Measurements from ENCODE around the gene PARVB.

PARVB gene

DNA sequence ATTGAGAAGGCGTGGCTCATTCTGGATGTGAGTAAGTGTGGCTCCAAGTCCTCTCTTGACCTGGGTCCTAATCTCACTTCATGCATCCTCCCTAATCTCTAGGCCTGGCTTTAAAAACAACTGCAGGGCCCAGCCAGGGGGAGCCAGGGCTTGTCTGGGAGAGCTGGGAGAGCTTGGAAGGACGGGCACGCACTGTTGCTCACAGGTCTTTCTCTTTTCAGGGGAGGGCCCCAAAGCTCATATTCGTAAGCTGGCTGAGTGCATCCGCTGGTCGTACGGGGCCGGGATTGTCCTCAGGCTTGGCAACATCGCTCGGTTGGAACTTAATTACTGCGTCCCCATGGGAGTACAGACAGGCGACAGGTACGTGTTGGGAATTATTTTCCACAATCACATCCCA lies 34.1 kb upstream of the PARVB start (continued):
- TF ChIP-seq ZNF629 (tag by site-specific recombination; IDR thresholded peaks at IDR 0.05) (no peak), ZNF138 (tag by site-specific recombination; IDR thresholded peaks at IDR 0.05; ENCODE audit: borderline replicate concordance) (no peak)
- TF ChIP-seq, protein P1, sequence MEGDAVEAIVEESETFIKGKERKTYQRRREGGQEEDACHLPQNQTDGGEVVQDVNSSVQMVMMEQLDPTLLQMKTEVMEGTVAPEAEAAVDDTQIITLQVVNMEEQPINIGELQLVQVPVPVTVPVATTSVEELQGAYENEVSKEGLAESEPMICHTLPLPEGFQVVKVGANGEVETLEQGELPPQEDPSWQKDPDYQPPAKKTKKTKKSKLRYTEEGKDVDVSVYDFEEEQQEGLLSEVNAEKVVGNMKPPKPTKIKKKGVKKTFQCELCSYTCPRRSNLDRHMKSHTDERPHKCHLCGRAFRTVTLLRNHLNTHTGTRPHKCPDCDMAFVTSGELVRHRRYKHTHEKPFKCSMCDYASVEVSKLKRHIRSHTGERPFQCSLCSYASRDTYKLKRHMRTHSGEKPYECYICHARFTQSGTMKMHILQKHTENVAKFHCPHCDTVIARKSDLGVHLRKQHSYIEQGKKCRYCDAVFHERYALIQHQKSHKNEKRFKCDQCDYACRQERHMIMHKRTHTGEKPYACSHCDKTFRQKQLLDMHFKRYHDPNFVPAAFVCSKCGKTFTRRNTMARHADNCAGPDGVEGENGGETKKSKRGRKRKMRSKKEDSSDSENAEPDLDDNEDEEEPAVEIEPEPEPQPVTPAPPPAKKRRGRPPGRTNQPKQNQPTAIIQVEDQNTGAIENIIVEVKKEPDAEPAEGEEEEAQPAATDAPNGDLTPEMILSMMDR (tag by site-specific recombination; IDR thresholded peaks at IDR 0.05) = no peak

DNA sequence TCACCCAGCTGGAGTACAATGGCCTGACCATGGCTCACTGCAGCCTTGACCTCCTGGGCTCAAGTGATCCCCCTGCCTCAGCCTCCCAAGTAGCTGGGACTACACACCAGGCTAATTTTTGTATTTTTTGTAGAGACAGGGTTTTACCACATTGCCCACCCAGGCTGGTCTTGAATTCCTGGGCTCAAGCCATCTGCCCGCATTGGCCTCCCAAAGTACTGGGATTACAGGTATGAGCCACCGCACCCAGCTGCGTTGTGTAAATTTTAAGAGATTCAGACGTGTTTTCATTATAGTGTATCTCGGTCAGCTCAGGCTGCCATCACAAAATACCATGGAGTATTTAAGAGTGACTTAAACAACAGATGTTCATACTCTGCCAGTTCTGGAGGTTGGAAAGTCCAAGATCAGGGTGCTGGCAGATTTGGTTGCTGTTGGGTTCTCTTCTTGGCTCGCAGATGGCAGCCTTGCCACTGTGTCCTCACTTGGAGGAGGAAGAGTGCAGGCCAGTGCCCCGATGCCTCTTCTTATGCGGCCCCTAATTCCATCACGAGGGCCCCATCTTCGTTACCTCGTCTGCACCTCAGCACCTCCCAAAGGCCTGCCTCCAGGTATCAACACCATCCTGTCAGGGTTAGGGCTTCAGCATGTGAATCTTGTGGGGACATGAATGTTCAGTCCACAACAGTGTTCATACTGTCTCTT lies 32.6 kb upstream of the PARVB start:
- ChIA-PET POLR2A (no interaction called here), CTCF (interaction anchor here (1.0 to 3.9 kb wide), 4 partner anchors 14 to 636 kb away, joined by 3 to 84 read pairs (median 4); no protein-coding TSS in a partner anchor)
- Histone ChIP-seq H3K9me3 (ENCODE audit: control insufficient read depth, insufficient read depth, low read depth, low read length) (no peaks in the 10 kb centered on the region), H3K36me3 (ENCODE audit: control insufficient read depth in 2 of 2, insufficient read depth in 1 of 2, low read length in 2 of 2) (peaks cover 38 to 93% of the 10 kb centered on the region in 2 experiments), H3K4me1 (ENCODE audit: control insufficient read depth, insufficient read depth, low read length) (no peaks in the 10 kb centered on the region), H3K4me3 (ENCODE audit: low read depth, low read length) (no peak overlapping the region), H3K27ac (ENCODE audit: extremely low read depth, low read depth, low read length) (no peak overlapping the region)
- TF ChIP-seq ZNF174 (tag by site-specific recombination; IDR thresholded peaks at IDR 0.05) (no peak), ZNF501 (tag by site-specific recombination; IDR thresholded peaks at IDR 0.05) (no peak), ZNF335 (tag by site-specific recombination; conservative IDR thresholded peaks at IDR 0.05) (no peak), ZNF16 (tag by site-specific recombination; IDR thresholded peaks at IDR 0.05; ENCODE audit: low read depth) (no peak), ZNF521 (tag by site-specific recombination; IDR thresholded peaks at IDR 0.05) (no peak), ZNF670 (tag by site-specific recombination; IDR thresholded peaks at IDR 0.05; ENCODE audit: low read depth) (no peak), ZNF169 (tag by site-specific recombination; IDR thresholded peaks at IDR 0.05) (no peak), KLF7 (tag by site-specific recombination; IDR thresholded peaks at IDR 0.05; ENCODE audit: borderline replicate concordance) (no peak), ZNF544 (tag by site-specific recombination; IDR thresholded peaks at IDR 0.05) (no peak)
- TF ChIP-seq, protein P2, sequence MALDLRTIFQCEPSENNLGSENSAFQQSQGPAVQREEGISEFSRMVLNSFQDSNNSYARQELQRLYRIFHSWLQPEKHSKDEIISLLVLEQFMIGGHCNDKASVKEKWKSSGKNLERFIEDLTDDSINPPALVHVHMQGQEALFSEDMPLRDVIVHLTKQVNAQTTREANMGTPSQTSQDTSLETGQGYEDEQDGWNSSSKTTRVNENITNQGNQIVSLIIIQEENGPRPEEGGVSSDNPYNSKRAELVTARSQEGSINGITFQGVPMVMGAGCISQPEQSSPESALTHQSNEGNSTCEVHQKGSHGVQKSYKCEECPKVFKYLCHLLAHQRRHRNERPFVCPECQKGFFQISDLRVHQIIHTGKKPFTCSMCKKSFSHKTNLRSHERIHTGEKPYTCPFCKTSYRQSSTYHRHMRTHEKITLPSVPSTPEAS (tag by site-specific recombination; IDR thresholded peaks at IDR 0.05) = no peak
- TF ChIP-seq, protein P3, sequence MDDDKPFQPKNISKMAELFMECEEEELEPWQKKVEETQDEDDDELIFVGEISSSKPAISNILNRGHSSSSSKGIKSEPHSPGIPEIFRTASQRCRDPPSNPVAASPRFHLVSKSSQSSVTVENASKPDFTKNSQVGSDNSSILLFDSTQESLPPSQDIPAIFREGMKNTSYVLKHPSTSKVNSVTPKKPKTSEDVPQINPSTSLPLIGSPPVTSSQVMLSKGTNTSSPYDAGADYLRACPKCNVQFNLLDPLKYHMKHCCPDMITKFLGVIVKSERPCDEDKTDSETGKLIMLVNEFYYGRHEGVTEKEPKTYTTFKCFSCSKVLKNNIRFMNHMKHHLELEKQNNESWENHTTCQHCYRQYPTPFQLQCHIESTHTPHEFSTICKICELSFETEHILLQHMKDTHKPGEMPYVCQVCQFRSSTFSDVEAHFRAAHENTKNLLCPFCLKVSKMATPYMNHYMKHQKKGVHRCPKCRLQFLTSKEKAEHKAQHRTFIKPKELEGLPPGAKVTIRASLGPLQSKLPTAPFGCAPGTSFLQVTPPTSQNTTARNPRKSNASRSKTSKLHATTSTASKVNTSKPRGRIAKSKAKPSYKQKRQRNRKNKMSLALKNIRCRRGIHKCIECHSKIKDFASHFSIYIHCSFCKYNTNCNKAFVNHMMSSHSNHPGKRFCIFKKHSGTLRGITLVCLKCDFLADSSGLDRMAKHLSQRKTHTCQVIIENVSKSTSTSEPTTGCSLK (tag by site-specific recombination; IDR thresholded peaks at IDR 0.05) = no peak

DNA sequence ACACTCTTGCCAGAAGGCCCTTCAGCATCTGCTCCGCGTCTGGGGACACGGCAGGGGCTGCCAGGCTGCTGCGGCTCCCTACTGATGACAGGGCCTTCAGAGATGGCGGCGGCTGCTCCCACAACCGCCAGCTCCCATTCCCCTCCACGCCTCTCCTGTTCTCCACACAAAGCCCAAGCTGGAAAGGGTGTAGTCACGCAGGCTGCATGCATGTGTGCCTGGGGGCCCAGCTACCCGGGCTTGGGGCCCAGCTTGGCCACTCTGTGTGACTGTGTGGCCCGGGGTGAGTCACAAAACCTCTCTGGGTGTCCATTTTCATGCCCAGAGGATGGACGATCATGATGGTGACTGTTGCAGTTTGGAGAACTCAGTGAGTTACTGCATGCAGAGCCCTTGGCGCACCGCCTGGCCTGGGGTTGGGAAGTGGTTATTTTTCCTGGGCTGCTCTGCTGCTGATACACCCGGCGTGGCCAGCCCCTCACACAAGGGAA lies 31.7 kb upstream of the PARVB start:
- Histone ChIP-seq H3K4me3 (ENCODE audit: low read depth, low read length) (no peak overlapping the region), H3K36me3 (ENCODE audit: control insufficient read depth in 2 of 2, insufficient read depth in 1 of 2, low read length in 2 of 2) (peaks cover 30 to 94% of the 10 kb centered on the region in 2 experiments), H3K27ac (ENCODE audit: extremely low read depth, low read depth, low read length) (no peak overlapping the region), H3K4me1 (ENCODE audit: control insufficient read depth, insufficient read depth, low read length) (no peaks in the 10 kb centered on the region), H3K9me3 (ENCODE audit: control insufficient read depth, insufficient read depth, low read depth, low read length) (no peaks in the 10 kb centered on the region)
- POLR2A ChIA-PET = no interaction called here
- TF ChIP-seq ZNF121 (tag by site-specific recombination; IDR thresholded peaks at IDR 0.05) (no peak), BCL11B (tag by site-specific recombination; IDR thresholded peaks at IDR 0.05; ENCODE audit: low read depth) (no peak), ZBTB8A (tag by site-specific recombination; IDR thresholded peaks at IDR 0.05) (no peak), ZFP69B (tag by site-specific recombination; IDR thresholded peaks at IDR 0.05) (no peak), ZNF837 (tag by site-specific recombination; IDR thresholded peaks at IDR 0.05) (no peak), ZNF174 (tag by site-specific recombination; IDR thresholded peaks at IDR 0.05) (no peak), ZNF175 (tag by site-specific recombination; IDR thresholded peaks at IDR 0.05) (no peak)
- TF ChIP-seq, protein P4, sequence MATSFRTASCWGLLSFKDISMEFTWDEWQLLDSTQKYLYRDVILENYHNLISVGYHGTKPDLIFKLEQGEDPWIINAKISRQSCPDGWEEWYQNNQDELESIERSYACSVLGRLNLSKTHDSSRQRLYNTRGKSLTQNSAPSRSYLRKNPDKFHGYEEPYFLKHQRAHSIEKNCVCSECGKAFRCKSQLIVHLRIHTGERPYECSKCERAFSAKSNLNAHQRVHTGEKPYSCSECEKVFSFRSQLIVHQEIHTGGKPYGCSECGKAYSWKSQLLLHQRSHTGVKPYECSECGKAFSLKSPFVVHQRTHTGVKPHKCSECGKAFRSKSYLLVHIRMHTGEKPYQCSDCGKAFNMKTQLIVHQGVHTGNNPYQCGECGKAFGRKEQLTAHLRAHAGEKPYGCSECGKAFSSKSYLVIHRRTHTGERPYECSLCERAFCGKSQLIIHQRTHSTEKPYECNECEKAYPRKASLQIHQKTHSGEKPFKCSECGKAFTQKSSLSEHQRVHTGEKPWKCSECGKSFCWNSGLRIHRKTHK (tag by site-specific recombination; IDR thresholded peaks at IDR 0.05) = no peak
- CTCF ChIA-PET = interaction anchor here (0.6 to 4.7 kb wide), 33 partner anchors 10 to 1140 kb away, joined by 3 to 120 read pairs (median 5); no protein-coding TSS in a partner anchor

All from HEK293 (cell line).